NCI-H2081 (cell line): ENCODE results near the gene DISC1.
"Not testable (repeated sequence)": the region's sequence is repeated elsewhere in the genome, so short reads cannot be mapped to it uniquely, and the experiment has no call there.

Source experiments
- DNase-seq, 2 experiments: peaks; one replicate each; lab custom pipeline; 2025; lab: John Stamatoyannopoulos, UW

The DISC1 gene

DNA sequence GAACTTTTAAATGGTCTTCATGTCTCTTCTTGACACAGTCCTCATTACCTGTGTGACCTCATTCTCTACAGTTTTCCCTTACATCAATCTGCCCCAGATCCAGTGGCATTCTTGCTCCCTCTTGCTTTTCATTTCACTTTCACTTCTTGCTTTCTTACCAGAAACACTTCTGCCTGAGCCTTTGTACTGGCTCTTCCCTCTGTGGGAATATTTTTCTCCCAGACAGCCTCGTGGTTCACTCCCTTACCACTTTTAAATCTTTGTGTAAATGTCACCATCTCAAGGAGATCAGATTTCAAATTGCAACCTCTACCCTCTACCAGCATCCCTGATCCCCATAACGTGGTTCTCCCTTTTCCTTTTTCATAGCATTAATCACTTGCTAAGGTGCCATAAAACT lies 73.2 kb downstream of the DISC1 start:
- no peak for DNase-seq

DNA sequence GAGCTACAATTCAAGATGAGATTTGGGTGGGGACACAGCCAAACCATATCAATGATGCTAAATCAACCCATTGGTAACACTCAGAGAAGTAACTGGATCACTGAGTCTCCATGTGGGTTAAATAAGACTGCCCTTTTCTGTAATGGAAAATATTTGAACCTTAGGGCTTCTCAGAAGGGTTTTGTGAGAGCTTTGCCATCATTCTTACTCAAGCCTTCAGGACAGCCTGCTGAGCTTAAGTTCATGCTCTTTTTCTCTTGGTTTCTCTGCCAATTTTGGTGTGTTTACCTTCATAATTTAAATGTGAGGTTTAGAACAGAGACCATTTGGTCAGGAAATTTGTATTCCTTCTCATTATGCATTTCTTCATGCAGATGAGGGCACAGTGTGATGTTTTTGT lies 74.7 kb downstream of the DISC1 start:
- no peak for DNase-seq

DNA sequence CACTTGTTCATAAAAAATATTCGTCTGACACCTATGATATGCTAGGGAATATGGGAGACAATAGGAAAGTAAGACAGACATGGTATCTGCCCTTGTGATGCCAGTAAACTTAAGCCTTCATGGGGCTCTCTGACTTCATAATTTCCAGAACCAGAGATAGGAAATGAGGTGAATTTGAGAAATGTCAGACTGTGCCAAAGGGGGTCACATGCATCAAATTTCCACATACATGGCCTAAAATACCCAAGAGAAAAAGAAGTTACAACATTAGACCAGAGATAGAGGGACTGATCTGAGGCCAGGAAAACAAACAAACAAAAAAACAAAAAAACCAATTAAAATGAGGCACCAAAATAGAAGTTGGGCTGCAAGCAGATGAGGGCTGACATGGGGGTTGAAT lies 75.7 kb downstream of the DISC1 start:
- no peak for DNase-seq

DNA sequence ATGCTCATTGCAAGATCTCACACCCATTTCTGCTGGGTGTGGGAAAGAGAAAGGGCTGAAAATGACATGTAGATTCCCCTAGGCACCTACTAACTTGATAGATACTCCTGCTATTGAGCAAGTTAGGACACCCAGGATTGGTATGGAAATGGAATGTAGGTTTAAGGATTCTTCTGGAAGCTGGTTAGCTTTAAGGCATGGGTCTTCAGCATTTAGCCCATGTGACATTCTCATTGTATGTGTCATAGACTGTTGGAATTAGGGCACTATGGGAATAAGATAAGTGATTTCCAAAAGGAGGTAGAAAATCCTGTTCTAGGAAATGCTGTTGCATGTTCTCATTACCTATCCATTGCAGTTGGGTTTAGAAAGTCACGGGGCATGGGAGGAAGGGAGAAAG lies 76.2 kb downstream of the DISC1 start:
- no peak for DNase-seq

DNA sequence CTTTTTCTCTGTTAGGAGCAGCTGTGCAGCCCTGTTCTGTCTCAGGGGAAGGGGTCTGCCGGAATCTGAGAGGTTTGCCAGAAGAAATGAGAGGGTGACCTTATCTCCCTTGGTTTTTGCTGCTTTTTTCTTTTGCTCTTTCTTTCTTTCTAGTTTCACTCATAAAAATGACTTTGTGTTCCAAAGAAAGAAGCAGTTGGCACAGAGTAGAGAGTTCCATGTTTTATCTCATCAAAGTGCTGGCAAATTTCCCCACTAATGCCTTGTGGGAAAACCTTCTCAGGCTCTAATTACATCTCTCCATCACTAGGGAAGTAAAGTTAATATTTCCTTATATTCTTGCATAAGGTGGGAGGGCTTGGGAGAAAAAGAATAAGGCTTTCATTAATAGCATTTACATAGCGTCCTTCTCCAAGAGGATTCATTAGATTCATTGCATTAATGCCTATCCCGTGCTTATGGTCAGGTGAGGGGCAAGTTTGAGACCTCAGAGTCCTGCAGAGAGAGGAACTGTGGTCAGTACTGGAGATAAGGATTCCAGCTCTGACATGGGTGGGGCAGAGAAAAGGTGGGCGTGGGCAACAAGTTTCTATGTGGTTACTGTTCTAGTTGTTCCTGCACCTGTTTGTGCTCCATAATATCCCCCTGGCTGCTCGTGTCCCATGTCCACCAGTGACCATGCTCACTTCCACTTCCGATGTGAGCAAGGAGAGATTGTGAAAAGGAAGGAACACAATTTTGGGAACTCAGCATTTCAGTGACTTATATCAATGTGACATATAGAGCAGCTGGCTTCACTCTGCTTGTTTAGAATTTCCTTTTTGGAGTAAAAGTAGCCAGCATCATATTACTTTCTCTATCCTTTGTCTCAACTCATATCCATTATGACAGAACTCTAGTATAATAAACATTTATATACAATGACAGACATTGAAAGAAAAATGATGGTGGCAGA lies 79.5 kb downstream of the DISC1 start:
- DNase-seq: no peak

DNA sequence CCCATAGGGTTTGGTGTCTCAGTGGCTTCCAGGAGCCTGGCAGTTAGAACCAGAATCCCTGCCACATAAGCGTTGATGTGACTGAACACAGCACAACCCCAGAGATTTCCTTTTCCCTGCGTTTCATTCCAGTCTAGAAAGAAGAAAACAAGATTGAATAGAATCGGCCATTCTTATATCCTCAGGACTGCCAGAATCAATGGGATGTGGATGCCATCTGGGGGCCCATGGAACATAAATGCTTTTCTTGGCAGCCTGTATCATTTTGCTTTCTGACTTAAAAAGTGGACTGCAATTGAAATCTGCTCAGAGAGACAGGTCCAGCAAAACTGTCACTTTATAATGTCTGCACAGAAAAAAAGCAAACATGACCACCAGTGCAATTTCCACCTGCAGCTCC lies 80.3 kb downstream of the DISC1 start:
- no peak for DNase-seq

DNA sequence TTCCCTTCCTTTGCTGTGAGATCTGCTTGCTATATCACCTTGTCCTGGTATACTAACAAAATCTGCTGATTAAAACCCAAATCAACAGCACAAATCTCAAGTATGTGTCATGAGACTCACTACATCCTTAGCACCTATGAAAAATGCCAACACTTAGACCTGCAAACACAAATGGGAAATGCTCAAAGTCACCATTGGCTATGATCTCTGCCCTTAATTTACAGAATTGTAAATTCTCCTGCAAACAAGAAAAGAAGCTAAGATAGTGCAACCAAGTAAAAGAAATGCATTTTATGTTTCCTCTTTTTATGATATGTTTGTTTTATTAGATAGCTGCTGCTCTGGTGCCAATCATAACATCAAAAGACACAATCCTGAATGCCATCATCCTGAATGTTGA lies 80.8 kb downstream of the DISC1 start:
- no peak for DNase-seq

DNA sequence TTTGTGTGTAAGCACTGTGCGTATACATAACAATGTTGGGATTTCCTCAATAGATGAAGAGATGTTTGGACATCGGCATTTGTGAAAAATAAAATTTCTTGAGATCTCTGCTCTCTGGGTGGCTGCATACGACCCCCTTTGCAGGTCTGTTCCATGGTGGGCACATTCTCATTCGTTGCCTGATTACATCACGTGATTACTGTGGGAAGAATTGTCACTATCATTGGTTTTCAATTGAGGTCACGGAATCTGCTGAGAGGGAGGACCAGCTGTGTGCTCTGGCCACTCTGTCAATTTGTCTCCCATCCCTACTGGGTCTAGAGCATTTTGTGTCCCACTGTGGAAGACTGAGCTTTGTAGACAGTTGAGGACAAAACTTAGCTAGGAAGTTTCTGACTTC lies 81.8 kb downstream of the DISC1 start:
- no peak for DNase-seq

DNA sequence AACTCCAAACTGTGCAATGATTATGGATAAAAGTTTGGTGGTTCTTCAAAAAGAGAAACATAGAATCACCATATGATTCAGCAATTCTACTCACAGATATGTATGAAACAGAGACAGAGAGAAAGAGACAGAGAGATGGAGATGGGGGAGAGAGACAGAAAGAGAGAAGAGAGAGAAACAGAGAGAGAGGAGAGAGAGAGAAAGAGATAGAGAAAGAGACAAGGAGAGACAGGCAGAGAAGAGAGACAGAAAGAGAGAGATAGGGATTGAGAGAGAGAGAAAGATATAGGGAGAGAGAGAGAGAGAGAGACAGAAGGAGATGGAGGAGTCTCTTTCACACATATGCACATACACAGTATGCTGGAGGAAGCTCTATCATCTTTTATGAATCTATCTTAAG lies 87.8 kb downstream of the DISC1 start:
- DNase-seq: no peak

DNA sequence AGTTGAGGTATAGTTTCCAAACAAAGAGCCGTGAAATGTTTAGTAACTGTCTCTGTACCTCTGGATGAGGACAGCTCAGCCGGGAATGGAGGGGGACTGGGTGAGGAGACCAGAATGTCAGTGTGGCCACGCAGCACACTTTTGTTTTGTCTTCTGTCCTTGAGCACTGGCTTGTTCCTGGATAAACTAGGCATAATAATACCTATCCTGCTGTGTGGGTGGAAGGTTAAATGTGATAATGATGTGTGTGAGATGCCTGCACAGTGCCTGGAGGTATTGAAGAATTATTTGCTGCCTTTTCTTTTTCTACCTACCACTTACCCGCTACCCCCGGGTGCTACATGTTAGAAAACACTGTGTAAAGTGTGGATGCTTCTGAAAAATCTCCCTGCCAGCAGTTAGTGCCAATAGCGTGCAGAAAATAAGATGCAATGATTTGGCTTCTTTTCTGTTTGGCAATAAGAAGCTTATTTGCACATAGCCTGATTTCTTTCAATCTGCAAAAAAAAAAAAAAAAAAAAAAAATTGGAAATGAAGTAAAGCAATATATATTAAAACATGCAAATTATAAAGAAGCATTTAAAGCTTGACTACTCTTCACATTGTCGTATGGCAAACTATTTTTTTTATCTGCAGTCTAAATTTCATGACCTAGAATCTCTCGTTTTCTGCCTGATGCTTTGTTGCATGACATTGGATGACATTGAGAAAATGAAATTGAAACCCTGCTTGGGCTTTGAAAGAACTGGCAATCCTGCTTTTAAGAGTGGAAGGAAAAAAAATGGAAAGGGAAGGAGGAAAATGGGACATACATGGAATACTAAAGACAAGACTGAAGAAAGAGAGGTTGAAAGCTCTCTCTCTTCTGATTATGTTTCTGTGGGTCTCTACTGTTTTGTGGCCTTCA lies 89.5 kb downstream of the DISC1 start:
- DNase-seq: no peak

DNA sequence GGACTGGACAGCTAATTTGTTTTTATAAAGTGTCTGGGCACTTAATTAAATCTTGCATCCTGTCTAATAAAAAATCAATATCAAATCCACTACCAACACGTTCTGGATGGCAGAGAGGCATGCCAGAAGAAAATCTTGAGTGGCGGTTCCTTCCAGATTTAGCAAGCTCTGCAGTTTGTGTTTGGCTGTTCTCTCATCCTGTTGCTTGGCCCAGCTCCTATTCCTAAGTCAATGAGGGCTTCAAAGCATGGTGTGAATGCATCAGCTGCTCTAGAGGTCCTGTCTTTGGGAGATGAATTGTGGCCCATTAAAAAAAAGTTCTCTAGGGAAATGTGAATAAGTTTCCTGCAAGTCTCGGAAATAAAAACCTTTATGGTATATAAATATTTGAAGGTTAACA lies 90.3 kb downstream of the DISC1 start:
- no peak for DNase-seq

DNA sequence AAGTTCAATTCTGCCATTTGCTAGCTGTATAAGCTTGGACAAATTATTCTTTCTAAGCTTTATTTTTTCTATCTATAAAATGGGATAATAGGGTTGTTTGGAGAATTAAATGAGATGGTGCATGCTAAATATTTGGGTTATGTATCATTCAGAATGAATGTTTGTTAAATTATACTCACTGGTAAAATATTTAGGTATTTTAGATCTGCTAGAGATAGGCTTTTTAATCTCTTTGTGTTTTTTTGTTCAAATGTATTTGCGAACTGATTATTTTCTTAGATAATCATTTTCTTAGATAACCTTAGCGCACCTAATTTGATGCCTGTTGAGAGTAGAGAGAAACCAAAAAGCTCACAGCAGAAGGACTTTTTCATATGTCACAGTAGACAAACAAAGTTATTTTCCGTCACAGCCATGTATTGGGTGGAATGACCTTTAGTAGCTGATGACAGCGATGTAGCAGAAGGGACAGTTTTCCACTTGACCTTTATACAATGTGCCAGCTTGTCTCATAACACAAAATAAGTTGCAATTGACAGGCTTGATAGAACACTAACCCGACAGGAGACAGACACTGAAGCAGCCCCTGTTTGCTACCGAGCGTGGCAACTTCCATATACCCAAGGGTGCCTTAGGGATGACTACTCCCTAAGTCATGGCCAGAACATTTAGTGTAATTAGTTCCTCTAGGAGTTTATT lies 93.0 kb downstream of the DISC1 start:
- DNase-seq: no peak

DNA sequence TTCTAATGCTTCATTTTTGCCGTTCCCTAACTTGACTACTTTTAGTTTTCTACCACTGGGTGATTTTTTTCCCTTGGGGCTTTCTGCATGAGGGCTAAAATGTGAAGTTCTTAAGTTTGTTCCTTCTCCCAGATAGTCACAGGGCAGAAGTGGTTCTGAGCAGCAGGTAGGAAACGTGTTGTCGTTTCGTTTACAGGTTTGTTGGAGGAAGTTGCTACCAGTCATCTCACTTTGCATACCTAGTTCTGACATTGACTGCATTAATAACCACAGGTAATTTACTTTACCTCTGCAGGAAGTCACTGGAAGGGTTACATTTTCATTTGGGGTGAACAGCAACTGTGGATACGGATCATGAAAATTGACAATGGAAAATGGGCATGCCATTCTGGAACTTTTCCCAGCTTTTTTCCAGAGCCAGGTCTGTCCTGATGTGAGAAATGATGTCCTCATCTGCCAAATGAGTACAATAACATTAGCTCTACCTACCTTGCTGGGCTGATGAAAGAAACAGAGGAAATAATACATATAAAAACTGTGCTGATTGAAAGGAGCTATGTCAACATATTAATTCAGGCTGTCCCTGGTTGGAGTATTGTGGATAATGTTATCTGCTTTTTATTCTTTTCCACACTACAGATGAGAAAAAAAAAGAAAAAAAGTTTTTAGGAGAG lies 94.2 kb downstream of the DISC1 start:
- DNase-seq: peak; percentile 76 to 96

DNA sequence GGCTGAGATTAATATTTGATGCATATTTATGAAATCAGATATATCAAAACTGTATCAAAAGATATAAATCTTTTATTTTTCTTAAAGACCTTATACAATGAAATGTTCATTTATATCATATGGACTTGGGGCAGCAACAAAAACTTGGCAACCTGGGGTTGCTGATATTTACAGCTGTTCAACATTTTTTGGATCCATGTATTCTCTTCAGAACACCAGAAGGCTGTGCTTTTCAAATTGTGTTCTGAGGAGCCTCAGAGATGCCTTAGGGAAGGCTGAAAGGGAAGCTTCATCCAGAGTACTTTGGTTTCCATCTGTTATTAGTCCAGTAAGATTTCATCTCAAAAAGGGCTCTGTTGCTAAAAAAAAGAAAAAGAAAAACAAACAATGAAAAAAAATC lies 94.8 kb downstream of the DISC1 start:
- DNase-seq: no peak

DNA sequence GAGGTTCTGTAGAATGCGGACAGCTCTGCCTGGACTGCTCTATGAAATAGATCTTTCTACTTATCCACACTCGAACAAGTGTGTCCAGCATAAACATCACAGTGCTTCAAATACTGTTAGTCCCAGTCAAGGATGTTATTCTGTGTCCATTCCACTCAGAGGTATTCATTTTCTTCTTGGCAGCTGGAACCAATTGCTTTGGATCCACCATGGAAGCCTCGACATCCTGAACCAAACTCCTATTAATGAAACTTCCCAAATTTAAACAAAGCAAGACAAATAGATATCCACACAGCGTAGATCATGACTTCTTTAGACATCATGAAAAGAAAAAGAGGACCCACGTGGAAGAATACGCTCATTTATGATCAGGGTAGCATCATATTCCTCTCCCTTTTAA lies 95.8 kb downstream of the DISC1 start:
- DNase-seq: no peak

DNA sequence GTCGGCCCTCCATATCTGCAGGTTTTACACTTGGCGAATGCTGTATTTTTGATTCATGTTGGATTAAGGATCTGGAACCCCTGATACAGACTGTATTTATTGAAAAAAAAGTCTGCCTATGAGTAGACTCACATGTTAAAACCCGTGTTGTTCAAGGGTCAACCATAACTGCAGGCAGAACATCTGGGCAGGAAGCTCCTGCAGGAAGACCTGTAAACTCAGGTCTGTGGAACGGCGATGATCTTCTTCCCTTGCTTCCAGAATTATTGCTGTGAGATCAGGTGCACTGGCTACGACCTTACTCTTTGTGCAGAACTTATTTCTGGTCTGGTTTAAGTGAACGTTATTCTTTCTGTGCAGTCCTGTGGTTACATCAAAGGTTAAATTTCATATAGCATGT lies 96.6 kb downstream of the DISC1 start:
- no peak for DNase-seq

DNA sequence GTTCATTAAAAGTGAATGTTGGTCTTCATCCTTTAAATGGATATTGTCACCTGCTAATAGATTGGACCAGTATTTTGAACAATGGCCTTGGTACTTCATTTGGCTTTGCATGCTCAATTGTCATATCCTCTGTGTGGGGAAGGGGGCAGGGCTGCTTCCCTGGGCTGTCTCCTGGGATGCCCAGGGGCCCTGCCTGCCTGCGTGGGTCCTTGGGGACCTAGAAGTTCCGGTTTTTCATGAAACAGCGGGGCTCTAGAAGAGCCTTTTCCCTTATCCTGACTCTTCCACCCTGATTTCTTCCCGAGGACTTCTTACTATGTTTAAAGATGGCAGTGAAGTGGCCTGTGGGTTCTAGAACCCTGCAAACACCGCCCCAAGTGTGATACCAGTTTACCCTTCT lies 97.5 kb downstream of the DISC1 start:
- no peak for DNase-seq

DNA sequence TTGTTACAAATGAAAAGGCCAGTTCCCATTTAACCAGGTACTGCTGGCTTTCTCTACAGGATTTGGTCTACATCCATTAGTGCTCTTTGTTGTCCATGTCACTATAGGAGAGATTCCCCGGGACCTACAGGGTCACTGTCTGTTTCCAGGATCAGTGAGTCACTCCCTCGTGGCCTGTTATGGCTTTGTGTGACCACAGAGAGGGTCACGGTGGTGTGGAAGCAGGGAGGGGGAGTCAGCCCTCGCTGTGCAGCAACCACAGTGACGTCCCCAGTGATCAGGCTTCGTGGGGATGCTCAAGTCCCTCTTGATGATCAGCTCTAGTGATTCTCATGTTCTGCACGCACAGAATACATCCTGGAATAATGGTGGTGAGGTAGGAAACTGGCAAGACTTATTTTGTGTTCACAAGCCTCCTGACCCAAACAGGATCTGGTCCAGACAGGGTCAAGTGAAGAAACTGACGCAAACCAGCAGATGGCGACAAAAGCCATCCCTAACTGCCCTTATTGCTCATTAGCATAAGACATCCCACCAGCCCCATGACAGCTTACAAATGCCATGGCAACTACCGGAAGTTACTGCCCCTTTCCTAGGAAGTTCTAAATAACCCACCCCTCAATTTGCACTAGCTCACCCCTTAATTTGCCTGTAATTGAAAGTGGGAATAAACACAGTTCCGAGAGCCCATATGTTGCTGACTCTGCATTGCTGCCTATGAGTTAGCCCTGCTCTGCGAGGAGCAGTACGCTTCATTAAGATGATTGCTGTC lies 98.5 kb downstream of the DISC1 start:
- DNase-seq: peak; percentile 32 to 62

DNA sequence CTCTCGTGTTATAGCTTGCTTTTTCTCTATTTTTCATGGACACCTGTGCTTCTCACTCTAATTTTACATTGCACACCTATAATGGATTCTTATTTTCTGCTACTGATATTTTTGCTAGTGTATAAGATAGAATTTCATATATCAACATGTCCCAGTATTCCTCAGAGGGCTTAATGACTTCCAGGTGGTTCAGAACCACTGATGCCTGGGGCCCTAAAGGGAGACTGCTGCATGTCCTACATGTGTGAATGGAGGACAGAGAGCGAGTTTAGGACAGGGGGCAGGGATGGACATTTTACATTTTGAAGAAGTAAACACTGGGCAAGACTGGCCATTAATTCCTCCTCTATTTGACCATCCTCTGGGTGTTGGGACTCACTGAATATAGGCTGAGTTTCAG lies 100.6 kb downstream of the DISC1 start:
- DNase-seq: no peak

DNA sequence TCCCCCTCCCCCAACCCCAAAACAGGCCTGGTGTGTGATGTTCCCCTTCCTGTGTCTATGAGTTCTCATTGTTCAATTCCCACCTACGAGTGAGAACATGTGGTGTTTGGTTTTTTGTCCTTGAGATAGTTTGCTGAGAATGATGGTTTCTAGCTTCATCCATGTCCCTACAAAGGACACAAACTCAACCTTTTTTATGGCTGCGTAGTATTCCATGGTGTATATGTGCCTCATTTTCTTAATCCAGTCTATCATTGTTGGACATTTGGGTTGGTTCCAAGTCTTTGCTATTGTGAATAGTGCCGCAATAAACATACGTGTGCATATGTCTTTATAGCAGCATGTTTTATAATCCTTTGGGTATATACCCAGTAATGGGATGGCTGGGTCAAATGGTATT lies 102.4 kb downstream of the DISC1 start:
- DNase-seq: not testable (repeated sequence)

DNA sequence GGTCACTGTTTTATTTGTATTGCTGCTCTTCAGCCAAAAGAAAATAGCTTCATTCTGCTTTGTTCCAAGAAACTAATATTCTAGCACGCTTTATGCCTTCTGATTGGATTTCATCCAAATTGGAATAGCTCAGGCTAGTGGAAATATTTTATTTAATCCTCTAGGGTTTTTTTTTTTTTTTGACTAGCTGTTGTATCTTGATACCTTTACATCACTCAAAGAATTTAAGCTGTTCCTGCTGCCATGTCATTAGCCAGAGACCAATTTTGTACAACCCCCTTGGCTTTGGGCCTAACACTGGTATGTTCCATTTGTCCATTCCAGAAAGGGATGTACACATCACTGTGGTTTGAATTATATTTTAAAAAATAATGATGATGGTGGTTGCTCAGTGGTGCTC lies 103.0 kb downstream of the DISC1 start:
- DNase-seq: no peak
